WERI-Rb-1 (cell line): Measurements from ENCODE around the gene SLC19A3.

ENCODE experiments used
- DNase-seq: peaks from one replicate; pipeline ENCODE4 v3.0.0-alpha.2; 2020
- H3K27ac ChIP-seq: fragments of 250-450 bp; sonication (Bioruptor Pico); 2 replicates; pipeline ENCODE4 v1.5.1; 2020; ENCODE audit warnings: mild to moderate bottlenecking, moderate library complexity
- H3K27me3 ChIP-seq: fragments of 250-450 bp; sonication (Bioruptor Pico); 2 replicates; pipeline ENCODE4 v1.5.1; 2021; ENCODE audit warnings: mild to moderate bottlenecking, low read depth, moderate library complexity; ENCODE audit not compliant: insufficient read depth, severe bottlenecking
- H3K36me3 ChIP-seq: fragments of 250-450 bp; sonication (Bioruptor Pico); 2 replicates; pipeline ENCODE4 v1.5.1; 2020; ENCODE audit warnings: mild to moderate bottlenecking, moderate library complexity
- H3K4me3 ChIP-seq: 2 replicates; pipeline ENCODE4 v1.5.1; 2011; ENCODE audit warnings: low read depth, mild to moderate bottlenecking, control low read depth, low read length
- H3K9me3 ChIP-seq: fragments of 250-450 bp; sonication (Bioruptor Pico); 2 replicates; pipeline ENCODE4 v1.5.1; 2021; ENCODE audit warnings: mild to moderate bottlenecking, moderate library complexity; ENCODE audit not compliant: severe bottlenecking
- CTCF ChIP-seq: IDR thresholded peaks from 2 replicates; pipeline ENCODE4 v1.5.1; 2011; ENCODE audit warnings: low read depth, mild to moderate bottlenecking, control low read depth, inconsistent platforms, low read length

SLC19A3 gene

GRCh38 chr2:227720680-227721079 is 2.9 kb upstream of the SLC19A3 start:
- no peak overlapping the region for H3K27ac ChIP-seq
- no peak overlapping the region for H3K4me3 ChIP-seq
- H3K36me3 ChIP-seq, result no peaks in the 10 kb centered on the region
- no peak for TF ChIP-seq CTCF
- H3K27me3 ChIP-seq, result peaks cover 3% of the 10 kb centered on the region
- H3K9me3 ChIP-seq, result no peaks in the 10 kb centered on the region
- DNase-seq, result no peak

GRCh38 chr2:227719641-227720040 is 1.8 kb upstream of the SLC19A3 start:
- Histone ChIP-seq H3K36me3 (no peaks in the 10 kb centered on the region), H3K27ac (no peak overlapping the region), H3K4me3 (no peak overlapping the region), H3K9me3 (no peaks in the 10 kb centered on the region), H3K27me3 (peaks cover 3% of the 10 kb centered on the region)
- no peak for TF ChIP-seq CTCF
- no peak for DNase-seq

- no peaks in the 10 kb centered on the region for H3K36me3 ChIP-seq
- no peak for TF ChIP-seq CTCF
- no peak overlapping the region for H3K4me3 ChIP-seq
- H3K27ac ChIP-seq, result no peak overlapping the region
- peaks cover 5% of the 10 kb centered on the region for H3K27me3 ChIP-seq
- no peak for DNase-seq
- no peaks in the 10 kb centered on the region for H3K9me3 ChIP-seq
Observed at GRCh38 chr2:227716501-227716900, 1.3 kb downstream of the SLC19A3 start.

- no peaks in the 10 kb centered on the region for H3K9me3 ChIP-seq
- H3K4me3 ChIP-seq, result no peak overlapping the region
- no peak overlapping the region for H3K27ac ChIP-seq
- H3K36me3 ChIP-seq, result no peaks in the 10 kb centered on the region
- no peak for DNase-seq
- H3K27me3 ChIP-seq, result peaks cover 3% of the 10 kb centered on the region
- TF ChIP-seq CTCF, result no peak
Observed at GRCh38 chr2:227713291-227713690, 4.5 kb downstream of the SLC19A3 start.

GRCh38 chr2:227710986-227711385 is 6.8 kb downstream of the SLC19A3 start:
- H3K4me3 ChIP-seq, result no peak overlapping the region
- no peak overlapping the region for H3K27ac ChIP-seq
- no peak for TF ChIP-seq CTCF
- no peaks in the 10 kb centered on the region for H3K36me3 ChIP-seq
- peaks cover 9% of the 10 kb centered on the region for H3K27me3 ChIP-seq
- DNase-seq, result no peak
- no peaks in the 10 kb centered on the region for H3K9me3 ChIP-seq

GRCh38 chr2:227707390-227707789 is 10.4 kb downstream of the SLC19A3 start:
- Histone ChIP-seq H3K27ac (no peak overlapping the region), H3K4me3 (no peak overlapping the region), H3K27me3 (peaks cover 17% of the 10 kb centered on the region), H3K9me3 (no peaks in the 10 kb centered on the region), H3K36me3 (no peaks in the 10 kb centered on the region)
- TF ChIP-seq CTCF, result no peak
- no peak for DNase-seq
